SHP77 treated with DMSO at 0.1 percent for 48 hours (cell line): Measurements from ENCODE around the gene MYL5.
"Not testable (repeated sequence)": the region's sequence is repeated elsewhere in the genome, so short reads cannot be mapped to it uniquely, and the experiment has no call there.

ENCODE experiments used
- DNase-seq: peaks from one replicate; lab custom pipeline; 2025; lab: John Stamatoyannopoulos, UW

MYL5 gene

DNA sequence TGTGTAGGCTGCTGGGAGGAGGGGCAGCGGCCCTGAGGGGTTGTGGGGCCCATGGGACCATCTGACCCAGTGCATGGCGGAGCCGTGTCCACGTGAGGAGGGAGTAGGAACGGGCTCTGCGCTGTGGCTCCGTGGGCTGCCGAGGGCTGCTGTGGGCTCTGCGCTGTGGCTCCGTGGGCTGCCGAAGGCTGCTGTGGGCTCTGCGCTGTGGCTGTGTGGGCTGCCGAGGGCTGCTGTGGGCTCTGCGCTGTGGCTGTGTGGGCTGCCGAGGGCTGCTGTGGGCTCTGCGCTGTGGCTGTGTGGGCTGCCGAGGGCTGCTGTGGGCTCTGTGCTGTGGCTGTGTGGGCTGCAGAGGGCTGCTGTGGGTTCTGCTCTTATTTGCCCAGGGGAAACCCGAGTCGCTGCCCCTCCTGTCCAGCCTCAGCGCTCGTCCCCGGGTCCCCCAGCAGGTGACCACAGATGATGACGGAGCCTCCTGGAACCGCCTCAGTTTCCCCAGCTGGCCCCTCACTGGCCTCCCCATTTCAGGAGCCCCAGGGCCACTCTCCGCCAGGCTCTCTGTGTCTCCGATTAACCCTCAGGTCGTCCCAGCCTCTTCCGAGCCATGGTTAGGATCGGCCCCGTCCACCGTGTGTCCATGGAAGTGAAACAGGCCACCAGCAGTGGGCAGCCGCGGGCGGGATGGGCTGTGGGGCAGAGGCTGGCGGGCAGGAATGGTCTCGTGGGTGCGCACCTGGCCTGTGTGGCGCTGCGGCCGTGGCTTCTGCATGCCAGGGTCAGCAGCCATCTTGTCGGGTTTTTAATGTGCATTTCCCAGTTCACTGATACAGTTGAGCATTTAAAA, 51.3 kb downstream of the MYL5 start:
- no peak for DNase-seq

DNA sequence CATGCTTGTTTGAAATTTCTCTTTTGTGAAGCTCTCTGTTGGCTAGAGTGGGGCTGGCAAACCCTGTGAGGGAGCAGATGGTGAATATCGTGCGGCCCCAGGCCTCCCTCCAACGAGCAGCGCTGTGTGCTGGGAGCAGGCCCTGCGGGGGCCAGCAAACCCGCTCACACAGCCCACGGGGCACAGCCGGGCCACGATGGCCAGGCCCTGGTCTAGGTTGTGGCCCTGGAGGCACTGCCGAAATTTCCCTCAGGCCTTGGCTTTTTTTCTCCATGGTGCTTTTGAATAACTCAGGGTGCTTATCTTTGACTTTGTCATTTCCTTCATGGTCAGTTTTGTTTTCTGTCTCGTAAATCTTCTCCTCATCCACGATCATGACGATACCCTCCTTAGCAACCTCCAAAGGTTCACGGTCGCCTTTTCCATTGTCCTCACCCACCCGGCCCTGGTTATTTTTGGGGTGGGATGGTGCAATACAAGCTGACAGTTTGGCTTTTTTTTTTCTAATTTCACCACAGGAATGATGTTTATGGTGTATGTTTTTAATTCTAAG, 52.0 kb downstream of the MYL5 start:
- DNase-seq = no peak

DNA sequence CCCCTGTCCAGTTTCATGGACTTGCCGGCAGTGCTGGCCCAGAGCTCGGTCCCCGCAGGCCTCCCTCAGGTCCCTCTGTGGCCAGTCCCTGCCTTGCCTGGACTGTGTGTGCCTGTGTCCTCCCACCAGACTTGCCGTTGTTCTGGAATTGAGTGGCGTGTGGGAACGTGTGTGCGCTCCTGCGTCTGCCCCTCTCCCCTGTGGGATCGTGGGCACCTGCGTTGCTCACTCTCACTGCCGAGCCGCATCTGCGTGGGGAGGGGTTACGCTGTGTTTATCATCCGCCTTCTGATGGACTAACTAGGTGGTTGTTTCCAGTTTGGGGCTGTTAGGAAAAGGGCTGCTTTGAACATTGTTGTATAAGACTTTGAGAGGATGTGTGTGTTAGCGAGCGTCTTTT, 52.5 kb downstream of the MYL5 start:
- no peak for DNase-seq

GRCh38 chr4:727576-727975, 53.2 kb downstream of the MYL5 start:
- no peak for DNase-seq

DNA sequence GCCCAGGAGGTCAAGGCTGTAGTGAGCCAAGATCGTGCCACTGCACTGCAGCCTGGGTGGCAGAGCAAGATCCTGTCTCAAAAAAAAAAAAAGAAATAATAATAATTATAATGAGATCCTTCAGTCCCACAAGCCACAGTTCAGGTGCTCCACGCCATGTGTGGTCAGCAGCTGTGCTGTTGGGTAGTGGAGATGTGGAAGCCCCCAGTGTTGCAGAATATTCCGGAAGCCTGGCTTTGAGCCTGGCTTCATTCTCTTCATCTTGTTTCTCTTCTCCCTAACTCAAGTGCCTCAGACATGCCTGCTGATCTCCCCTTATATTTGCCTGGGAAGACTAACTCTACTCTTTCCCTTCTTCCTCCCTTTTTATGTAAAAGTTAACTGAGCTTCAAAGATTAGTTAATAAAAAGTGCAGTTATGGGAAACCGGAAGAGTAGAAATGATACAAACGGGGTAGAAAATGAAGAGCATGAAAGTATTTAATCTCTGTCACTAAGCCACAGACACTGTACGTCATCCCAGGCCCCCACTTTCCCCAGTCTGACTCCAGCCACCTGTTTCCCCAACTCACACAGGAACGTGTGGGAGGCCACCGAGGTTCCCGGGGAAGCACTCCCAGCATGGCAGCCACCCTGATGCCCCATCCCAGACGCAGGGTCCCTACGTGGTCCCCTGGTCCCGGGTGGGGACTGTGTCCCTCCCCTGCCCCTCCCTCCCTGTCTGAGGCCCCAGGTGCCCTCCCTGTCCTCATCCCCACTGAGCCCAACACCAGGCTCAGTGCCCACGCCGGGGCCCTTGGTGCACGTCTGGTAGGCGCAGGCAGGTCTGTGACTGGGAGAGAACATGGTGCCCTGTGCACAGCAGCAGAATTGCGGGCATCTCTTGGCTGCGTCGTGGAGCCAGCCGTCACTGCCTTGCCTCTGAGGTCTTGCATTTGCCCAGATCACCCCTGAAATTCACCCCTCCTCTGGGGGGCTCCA, 55.3 kb downstream of the MYL5 start:
- no peak for DNase-seq

DNA sequence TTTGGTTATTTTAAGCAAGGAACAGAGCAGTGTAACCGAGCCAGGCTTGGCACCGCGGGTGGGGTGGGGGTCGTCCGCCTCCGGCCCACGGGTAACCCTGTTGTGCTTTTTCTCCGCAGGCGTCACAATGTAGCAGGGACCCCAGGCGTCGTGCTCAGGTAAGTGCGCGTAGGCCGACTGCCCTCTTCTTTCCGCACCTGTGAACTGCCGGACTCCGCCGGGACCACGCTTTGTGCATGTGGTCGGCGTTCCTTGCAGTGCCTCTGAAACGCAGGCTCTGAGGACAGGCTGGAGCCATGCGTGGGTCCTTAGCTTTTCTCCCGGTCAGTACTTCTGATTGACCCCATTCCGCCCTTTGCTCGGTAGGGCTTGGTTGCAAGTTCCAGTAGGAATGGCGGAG, 56.2 kb downstream of the MYL5 start:
- no peak for DNase-seq

DNA sequence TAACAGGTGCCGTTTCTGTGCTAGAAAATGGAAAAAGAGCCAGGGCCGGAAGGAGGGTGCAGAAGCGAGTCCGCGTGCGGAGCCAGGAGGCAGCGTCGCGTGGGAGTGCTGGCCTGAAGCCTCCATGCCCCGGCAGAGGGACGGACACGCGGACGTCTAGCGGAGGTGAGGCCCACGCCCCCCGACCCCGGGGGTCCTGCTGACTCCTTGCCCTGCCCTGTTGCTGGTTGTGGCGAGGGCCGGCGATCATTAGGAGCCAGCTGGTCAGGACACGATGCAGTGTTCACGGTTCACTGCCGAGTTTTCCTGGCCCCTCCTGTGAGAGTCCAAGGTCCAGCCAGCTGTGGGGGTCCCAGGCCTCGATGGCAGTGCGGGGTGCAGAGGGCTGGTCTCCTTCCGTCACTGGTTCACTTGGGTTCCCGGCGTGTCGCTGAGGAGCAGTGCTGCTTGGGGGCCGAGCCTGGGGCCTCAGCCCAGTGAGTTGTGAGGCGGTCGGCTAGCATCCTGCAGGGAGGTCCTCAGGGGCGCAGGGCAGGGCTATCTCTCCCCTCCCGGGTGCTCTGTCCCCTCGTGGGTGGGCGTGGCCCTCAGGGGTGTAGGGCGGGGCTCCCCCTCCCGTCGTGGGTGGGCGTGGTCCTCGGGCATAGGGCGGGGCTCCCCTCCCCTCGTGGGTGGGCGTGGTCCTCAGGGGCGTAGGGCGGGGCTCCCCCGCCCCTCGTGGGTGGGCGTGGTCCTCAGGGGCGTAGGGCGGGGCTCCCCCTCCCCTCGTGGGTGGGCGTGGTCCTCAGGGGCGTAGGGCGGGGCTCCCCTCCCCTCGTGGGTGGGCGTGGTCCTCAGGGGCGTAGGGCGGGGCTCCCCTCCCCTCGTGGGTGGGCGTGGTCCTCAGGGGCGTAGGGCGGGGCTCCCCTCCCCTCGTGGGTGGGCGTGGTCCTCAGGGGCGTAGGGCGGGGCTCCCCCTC, 56.9 kb downstream of the MYL5 start:
- not testable (repeated sequence) for DNase-seq
